Measurements from ENCODE around the gene TBCB. TPM values are rescaled to one million over a fixed set of nuclear protein-coding genes. Genes with fewer than 3 reads are reported as not detected.

Gene TBCB
- total RNA-seq, 2 donors from 2014 or later, result 158 to 260 TPM

DNA sequence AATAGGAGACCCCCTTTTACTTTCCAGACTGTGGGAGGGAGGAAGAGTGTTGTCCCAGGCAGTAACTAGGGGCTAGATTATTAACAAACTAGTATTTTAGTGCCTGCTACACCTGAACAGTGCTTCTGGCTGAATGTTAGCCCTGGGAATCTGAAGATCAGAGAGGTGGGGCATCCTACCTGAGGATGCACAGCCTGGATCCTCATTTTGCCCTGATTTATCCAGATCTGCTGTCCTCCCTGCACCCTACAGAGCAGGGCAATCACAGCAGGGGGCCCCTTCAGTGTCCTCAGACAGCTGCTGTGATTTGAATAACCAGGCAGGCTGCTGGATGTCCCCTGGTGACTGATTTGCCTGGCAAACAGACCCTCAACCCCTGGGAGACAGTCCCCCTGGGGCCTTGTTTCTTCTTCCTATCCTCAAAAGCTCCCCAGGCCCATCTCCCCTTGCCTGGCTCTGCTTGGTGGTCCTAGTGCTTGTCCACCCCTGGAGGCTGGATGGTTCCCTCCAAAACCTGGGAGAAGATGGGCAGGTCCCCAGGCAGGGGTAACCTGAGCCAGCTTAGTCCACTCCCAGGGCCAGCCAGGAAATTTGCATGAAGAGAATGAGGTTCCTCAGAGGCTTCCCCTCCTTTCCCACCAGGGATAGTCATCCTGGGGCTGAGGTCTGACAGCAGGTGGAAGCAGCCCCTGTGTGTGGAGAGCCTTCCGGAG is 4.6 kb upstream of the TBCB start, which contains the start of gene OVOL3:
OVOL3 (plus strand) TSS at position 657 of the 713 bp plus-strand sequence. CDS start 60 bp downstream, outside the sequence.
- H3K4me3 ChIP-seq, result no peak within 1 kb of the TSS
- DNase-seq (ENCODE audit: low spot score), result no peak
- peaks cover 10 to 13% of the 10 kb centered on the region in 2 donors for H3K4me1 ChIP-seq (ENCODE audit: control insufficient read depth in 1 of 2, low read depth in 2 of 2)
- ATAC-seq (ENCODE audit: insufficient number of reproducible peaks, low FRiP score, low read depth), result no peak
- peaks cover 12% of the 10 kb centered on the region for H3K36me3 ChIP-seq
- no peaks in the 10 kb centered on the region for H3K9me3 ChIP-seq
- H3K27ac ChIP-seq, result no peak within 1 kb of the TSS
- H3K27me3 ChIP-seq (replicated peaks; ENCODE audit: insufficient read depth), result no peaks in the 10 kb centered on the region
- TF ChIP-seq, protein P1, sequence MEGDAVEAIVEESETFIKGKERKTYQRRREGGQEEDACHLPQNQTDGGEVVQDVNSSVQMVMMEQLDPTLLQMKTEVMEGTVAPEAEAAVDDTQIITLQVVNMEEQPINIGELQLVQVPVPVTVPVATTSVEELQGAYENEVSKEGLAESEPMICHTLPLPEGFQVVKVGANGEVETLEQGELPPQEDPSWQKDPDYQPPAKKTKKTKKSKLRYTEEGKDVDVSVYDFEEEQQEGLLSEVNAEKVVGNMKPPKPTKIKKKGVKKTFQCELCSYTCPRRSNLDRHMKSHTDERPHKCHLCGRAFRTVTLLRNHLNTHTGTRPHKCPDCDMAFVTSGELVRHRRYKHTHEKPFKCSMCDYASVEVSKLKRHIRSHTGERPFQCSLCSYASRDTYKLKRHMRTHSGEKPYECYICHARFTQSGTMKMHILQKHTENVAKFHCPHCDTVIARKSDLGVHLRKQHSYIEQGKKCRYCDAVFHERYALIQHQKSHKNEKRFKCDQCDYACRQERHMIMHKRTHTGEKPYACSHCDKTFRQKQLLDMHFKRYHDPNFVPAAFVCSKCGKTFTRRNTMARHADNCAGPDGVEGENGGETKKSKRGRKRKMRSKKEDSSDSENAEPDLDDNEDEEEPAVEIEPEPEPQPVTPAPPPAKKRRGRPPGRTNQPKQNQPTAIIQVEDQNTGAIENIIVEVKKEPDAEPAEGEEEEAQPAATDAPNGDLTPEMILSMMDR (IDR thresholded peaks at IDR 0.05), result no peak

DNA sequence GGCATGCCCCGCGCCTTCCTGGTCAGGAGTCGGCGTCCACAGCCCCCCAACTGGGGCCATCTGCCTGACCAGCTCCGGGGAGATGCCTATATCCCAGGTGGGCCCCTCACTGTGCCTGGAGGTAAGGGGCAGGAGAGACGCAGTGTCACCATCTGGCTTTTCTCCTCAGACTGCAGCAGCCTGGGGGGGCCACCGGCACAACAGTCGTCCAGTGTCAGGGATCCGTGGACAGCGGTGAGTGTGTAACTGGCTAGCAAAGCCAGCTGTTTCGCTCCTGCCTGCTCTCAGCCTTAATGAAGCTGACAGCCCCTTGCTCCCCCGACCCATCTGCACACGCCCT is 4.1 kb upstream of the TBCB start:
- ATAC-seq (ENCODE audit: insufficient number of reproducible peaks, low FRiP score, low read depth), result no peak
- Histone ChIP-seq H3K27ac (no peak overlapping the region), H3K27me3 (replicated peaks; ENCODE audit: insufficient read depth) (no peaks in the 10 kb centered on the region), H3K36me3 (peaks cover 12% of the 10 kb centered on the region), H3K4me3 (no peak overlapping the region), H3K9me3 (no peaks in the 10 kb centered on the region), H3K4me1 (ENCODE audit: control insufficient read depth in 1 of 2, low read depth in 2 of 2) (peaks cover 12 to 17% of the 10 kb centered on the region in 2 donors)
- TF ChIP-seq, protein P1 (IDR thresholded peaks at IDR 0.05), result no peak
- no peak for DNase-seq (ENCODE audit: low spot score)

DNA sequence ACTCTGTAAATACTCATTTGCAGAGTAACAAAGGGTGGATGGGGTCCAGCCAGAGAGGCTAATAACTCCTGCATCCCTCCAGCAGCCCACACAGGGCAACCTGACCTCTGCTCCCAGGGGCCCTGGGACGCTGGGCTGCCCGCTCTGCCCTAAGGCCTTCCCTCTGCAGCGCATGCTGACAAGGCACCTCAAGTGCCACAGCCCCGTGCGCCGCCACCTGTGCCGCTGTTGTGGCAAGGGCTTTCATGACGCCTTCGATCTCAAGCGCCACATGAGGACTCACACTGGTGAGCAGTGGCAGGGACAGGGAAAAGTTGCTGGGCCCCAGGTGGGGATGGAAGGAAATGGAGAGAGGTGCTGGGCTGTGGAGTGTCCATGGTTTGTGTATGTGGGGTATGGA is 2.6 kb upstream of the TBCB start:
- Histone ChIP-seq H3K27me3 (replicated peaks; ENCODE audit: insufficient read depth) (no peaks in the 10 kb centered on the region), H3K36me3 (peaks cover 6% of the 10 kb centered on the region), H3K9me3 (no peaks in the 10 kb centered on the region), H3K4me1 (ENCODE audit: control insufficient read depth in 1 of 2, low read depth in 2 of 2) (peaks cover 18 to 30% of the 10 kb centered on the region in 2 donors), H3K27ac (no peak overlapping the region), H3K4me3 (no peak overlapping the region)
- DNase-seq (ENCODE audit: low spot score) (no peak), ATAC-seq (ENCODE audit: insufficient number of reproducible peaks, low FRiP score, low read depth) (no peak)
- TF ChIP-seq, protein P1 (IDR thresholded peaks at IDR 0.05), result no peak

DNA sequence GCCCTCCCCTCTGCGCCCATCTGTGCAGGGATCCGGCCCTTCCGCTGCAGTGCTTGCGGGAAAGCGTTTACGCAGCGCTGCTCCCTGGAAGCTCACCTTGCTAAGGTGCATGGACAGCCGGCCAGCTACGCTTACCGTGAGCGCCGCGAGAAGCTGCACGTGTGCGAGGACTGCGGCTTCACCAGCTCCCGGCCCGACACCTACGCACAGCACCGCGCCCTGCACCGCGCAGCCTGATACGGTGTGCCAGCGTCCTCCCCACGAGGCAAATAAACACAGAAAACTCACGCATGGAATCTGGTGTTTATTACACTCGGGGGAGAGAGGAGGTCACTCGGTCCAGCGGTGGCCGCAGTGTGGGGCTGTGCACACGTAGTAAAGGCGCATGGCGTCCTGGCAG is 1.8 kb upstream of the TBCB start:
- Histone ChIP-seq H3K36me3 (peaks cover 6% of the 10 kb centered on the region), H3K27me3 (replicated peaks; ENCODE audit: insufficient read depth) (no peaks in the 10 kb centered on the region), H3K9me3 (no peaks in the 10 kb centered on the region), H3K4me1 (ENCODE audit: control insufficient read depth in 1 of 2, low read depth in 2 of 2) (peaks cover 18 to 30% of the 10 kb centered on the region in 2 donors), H3K4me3 (peak overlapping the region; percentile 92), H3K27ac (no peak overlapping the region)
- no peak for ATAC-seq (ENCODE audit: insufficient number of reproducible peaks, low FRiP score, low read depth)
- TF ChIP-seq, protein P1 (IDR thresholded peaks at IDR 0.05), result no peak
- DNase-seq (ENCODE audit: low spot score), result no peak

DNA sequence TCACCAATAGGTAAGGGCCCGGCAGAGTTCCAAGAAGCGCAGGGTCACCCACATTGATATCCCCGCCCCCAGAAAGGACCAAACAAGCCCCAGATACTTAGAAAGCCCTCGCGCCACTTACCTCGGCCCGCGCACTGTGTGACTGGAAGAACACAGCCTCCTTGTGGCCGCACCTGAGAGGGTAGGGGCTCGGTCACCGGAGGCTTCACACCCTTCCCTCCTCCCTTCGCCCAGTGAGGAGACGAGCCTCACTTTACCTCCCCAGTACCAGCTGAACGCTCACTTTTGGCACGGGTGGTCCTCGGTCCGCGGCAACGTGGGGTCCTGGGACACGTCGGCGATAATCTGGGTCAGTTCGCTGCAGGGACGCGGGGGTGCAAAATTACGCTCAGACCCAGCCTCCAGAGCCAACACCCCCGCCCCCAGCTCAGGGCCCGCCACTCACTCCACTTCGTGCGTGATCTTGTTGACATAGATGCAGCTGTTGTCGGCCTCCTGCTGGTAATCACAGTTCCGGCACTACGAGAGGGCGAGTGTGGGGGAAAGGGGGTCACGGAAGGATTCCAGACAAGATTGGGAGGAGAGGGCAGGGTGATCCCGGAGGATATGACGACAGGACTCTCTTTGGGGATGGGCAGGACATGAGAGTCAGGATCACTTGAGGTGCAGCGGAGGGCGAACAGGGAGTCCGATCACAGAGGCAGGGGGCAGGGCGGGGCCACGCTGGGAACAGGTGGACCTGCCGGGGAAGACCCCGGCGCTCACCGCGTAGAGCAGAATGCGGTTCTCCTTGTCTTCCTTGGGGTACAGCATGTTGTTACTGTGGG is 1.2 kb upstream of the TBCB start:
- Histone ChIP-seq H3K4me1 (ENCODE audit: control insufficient read depth in 1 of 2, low read depth in 2 of 2) (peaks cover 18 to 30% of the 10 kb centered on the region in 2 donors), H3K9me3 (no peaks in the 10 kb centered on the region), H3K36me3 (peaks cover 6% of the 10 kb centered on the region), H3K27ac (peak overlapping the region; percentile 55 to 68), H3K27me3 (replicated peaks; ENCODE audit: insufficient read depth) (no peaks in the 10 kb centered on the region), H3K4me3 (peak overlapping the region; percentile 92)
- no peak for DNase-seq (ENCODE audit: low spot score)
- TF ChIP-seq, protein P1 (IDR thresholded peaks at IDR 0.05), result no peak
- ATAC-seq (ENCODE audit: insufficient number of reproducible peaks, low FRiP score, low read depth), result no peak
